ENCODE data around the gene IGFBP5. TPM values are rescaled to one million over a fixed set of nuclear protein-coding genes. Genes with fewer than 3 reads are reported as not detected.

The IGFBP5 gene
- total RNA-seq, 1 donor from 2014 or later: 73.9 TPM

GRCh38 chr2:216690456-216690852 lies 4.9 kb downstream of the IGFBP5 start:
- TF ChIP-seq CTCF (IDR thresholded peaks at IDR 0.05; ENCODE audit: unreplicated experiment): no peak
- no peak overlapping the region for H3K27ac Mint-ChIP-seq
- peaks cover 3% of the 10 kb centered on the region for H3K27me3 Mint-ChIP-seq
- H3K9me3 Mint-ChIP-seq (ENCODE audit: low read depth): no peaks in the 10 kb centered on the region
- H3K36me3 Mint-ChIP-seq (ENCODE audit: insufficient read depth): no peaks in the 10 kb centered on the region
- peaks cover 33% of the 10 kb centered on the region for H3K4me1 Mint-ChIP-seq (ENCODE audit: low read depth)
- no peak overlapping the region for H3K4me3 Mint-ChIP-seq (ENCODE audit: low read depth)
- no peak for DNase-seq (ENCODE audit: low spot score, unreplicated experiment)

- DNase-seq (ENCODE audit: low spot score, unreplicated experiment): no peak
- no peak for TF ChIP-seq CTCF (IDR thresholded peaks at IDR 0.05; ENCODE audit: unreplicated experiment)
- no peaks in the 10 kb centered on the region for H3K36me3 Mint-ChIP-seq (ENCODE audit: insufficient read depth)
- H3K4me3 Mint-ChIP-seq (ENCODE audit: low read depth): no peak overlapping the region
- H3K27me3 Mint-ChIP-seq: no peaks in the 10 kb centered on the region
- H3K4me1 Mint-ChIP-seq (ENCODE audit: low read depth): peaks cover 32% of the 10 kb centered on the region
- no peak overlapping the region for H3K27ac Mint-ChIP-seq
- no peaks in the 10 kb centered on the region for H3K9me3 Mint-ChIP-seq (ENCODE audit: low read depth)
Measured at GRCh38 chr2:216689397-216689796, 6.0 kb downstream of the IGFBP5 start.

GRCh38 chr2:216688731-216689340 lies 6.5 kb downstream of the IGFBP5 start:
- no peak for TF ChIP-seq CTCF (IDR thresholded peaks at IDR 0.05; ENCODE audit: unreplicated experiment)
- Mint-ChIP-seq H3K27ac (no peak overlapping the region), H3K27me3 (no peaks in the 10 kb centered on the region), H3K4me1 (ENCODE audit: low read depth) (peaks cover 33% of the 10 kb centered on the region), H3K36me3 (ENCODE audit: insufficient read depth) (no peaks in the 10 kb centered on the region), H3K4me3 (ENCODE audit: low read depth) (no peak overlapping the region), H3K9me3 (ENCODE audit: low read depth) (no peaks in the 10 kb centered on the region)
- no peak for DNase-seq (ENCODE audit: low spot score, unreplicated experiment)

- Mint-ChIP-seq H3K4me3 (ENCODE audit: low read depth) (no peak overlapping the region), H3K4me1 (ENCODE audit: low read depth) (peaks cover 28% of the 10 kb centered on the region), H3K27me3 (no peaks in the 10 kb centered on the region), H3K36me3 (ENCODE audit: insufficient read depth) (no peaks in the 10 kb centered on the region), H3K27ac (no peak overlapping the region), H3K9me3 (ENCODE audit: low read depth) (no peaks in the 10 kb centered on the region)
- DNase-seq (ENCODE audit: low spot score, unreplicated experiment): no peak
- TF ChIP-seq CTCF (IDR thresholded peaks at IDR 0.05; ENCODE audit: unreplicated experiment): peak; percentile 52
Measured at GRCh38 chr2:216687646-216688045, 7.7 kb downstream of the IGFBP5 start.

GRCh38 chr2:216687111-216687510 lies 8.2 kb downstream of the IGFBP5 start:
- no peak for TF ChIP-seq CTCF (IDR thresholded peaks at IDR 0.05; ENCODE audit: unreplicated experiment)
- no peak overlapping the region for H3K4me3 Mint-ChIP-seq (ENCODE audit: low read depth)
- H3K27me3 Mint-ChIP-seq: no peaks in the 10 kb centered on the region
- no peak overlapping the region for H3K27ac Mint-ChIP-seq
- H3K36me3 Mint-ChIP-seq (ENCODE audit: insufficient read depth): no peaks in the 10 kb centered on the region
- no peak for DNase-seq (ENCODE audit: low spot score, unreplicated experiment)
- H3K4me1 Mint-ChIP-seq (ENCODE audit: low read depth): peaks cover 26% of the 10 kb centered on the region
- H3K9me3 Mint-ChIP-seq (ENCODE audit: low read depth): no peaks in the 10 kb centered on the region
